Measurements from ENCODE around the gene ZNF678.
"Not testable (repeated sequence)": the region's sequence is repeated elsewhere in the genome, so short reads cannot be mapped to it uniquely, and the experiment has no call there.

ZNF678 gene

GRCh38 chr1:227589777-227590176, 26.4 kb downstream of the ZNF678 start:
- intact Hi-C loops (cut with micrococcal nuclease); H3K4me3 Mint-ChIP-seq; H3K27me3 Mint-ChIP-seq; H3K4me1 Mint-ChIP-seq (ENCODE audit: low read depth); H3K27ac Mint-ChIP-seq: not testable (repeated sequence)
- H3K9me3 Mint-ChIP-seq = peaks cover 86% of the 10 kb centered on the region
- H3K36me3 Mint-ChIP-seq (ENCODE audit: low read depth) = peaks cover 54% of the 10 kb centered on the region

- H3K27ac Mint-ChIP-seq; H3K4me1 Mint-ChIP-seq (ENCODE audit: low read depth); intact Hi-C loops (cut with micrococcal nuclease); H3K27me3 Mint-ChIP-seq; H3K4me3 Mint-ChIP-seq: not testable (repeated sequence)
- Mint-ChIP-seq H3K9me3 (peaks cover 83% of the 10 kb centered on the region), H3K36me3 (ENCODE audit: low read depth) (peaks cover 63% of the 10 kb centered on the region)
Measured at GRCh38 chr1:227596222-227596621, 32.9 kb downstream of the ZNF678 start.

GRCh38 chr1:227603327-227603726, 40.0 kb downstream of the ZNF678 start:
- H3K4me3 Mint-ChIP-seq = no peak overlapping the region
- H3K9me3 Mint-ChIP-seq = peaks cover 63% of the 10 kb centered on the region
- H3K36me3 Mint-ChIP-seq (ENCODE audit: low read depth) = peaks cover 37% of the 10 kb centered on the region
- intact Hi-C loops (cut with micrococcal nuclease) = no loop called here
- no peaks in the 10 kb centered on the region for H3K4me1 Mint-ChIP-seq (ENCODE audit: low read depth)
- H3K27ac Mint-ChIP-seq = no peak overlapping the region
- H3K27me3 Mint-ChIP-seq = no peaks in the 10 kb centered on the region

GRCh38 chr1:227604446-227604845, 41.1 kb downstream of the ZNF678 start:
- Mint-ChIP-seq H3K9me3 (peaks cover 59% of the 10 kb centered on the region), H3K4me3 (no peak overlapping the region), H3K36me3 (ENCODE audit: low read depth) (peaks cover 29% of the 10 kb centered on the region), H3K27ac (no peak overlapping the region), H3K4me1 (ENCODE audit: low read depth) (no peaks in the 10 kb centered on the region), H3K27me3 (no peaks in the 10 kb centered on the region)
- intact Hi-C loops (cut with micrococcal nuclease) = no loop called here

- peaks cover 59% of the 10 kb centered on the region for H3K9me3 Mint-ChIP-seq
- H3K27ac Mint-ChIP-seq; H3K4me1 Mint-ChIP-seq (ENCODE audit: low read depth); H3K27me3 Mint-ChIP-seq; H3K4me3 Mint-ChIP-seq; intact Hi-C loops (cut with micrococcal nuclease): not testable (repeated sequence)
- H3K36me3 Mint-ChIP-seq (ENCODE audit: low read depth) = peaks cover 36% of the 10 kb centered on the region
Measured at GRCh38 chr1:227606271-227606670, 42.9 kb downstream of the ZNF678 start.

GRCh38 chr1:227607336-227607898, 44.1 kb downstream of the ZNF678 start:
- Mint-ChIP-seq H3K9me3 (peaks cover 66% of the 10 kb centered on the region), H3K4me1 (ENCODE audit: low read depth) (no peaks in the 10 kb centered on the region), H3K4me3 (no peak overlapping the region), H3K36me3 (ENCODE audit: low read depth) (peaks cover 48% of the 10 kb centered on the region), H3K27ac (no peak overlapping the region), H3K27me3 (no peaks in the 10 kb centered on the region)
- intact Hi-C loops (cut with micrococcal nuclease) = no loop called here

GRCh38 chr1:227612658-227613057, 49.3 kb downstream of the ZNF678 start:
- Mint-ChIP-seq H3K4me3 (no peak overlapping the region), H3K27ac (no peak overlapping the region), H3K9me3 (peaks cover 80% of the 10 kb centered on the region), H3K27me3 (no peaks in the 10 kb centered on the region), H3K4me1 (ENCODE audit: low read depth) (no peaks in the 10 kb centered on the region), H3K36me3 (ENCODE audit: low read depth) (peaks cover 66% of the 10 kb centered on the region)
- intact Hi-C loops (cut with micrococcal nuclease) = no loop called here

- no peaks in the 10 kb centered on the region for H3K27me3 Mint-ChIP-seq
- H3K4me3 Mint-ChIP-seq = no peak overlapping the region
- no peaks in the 10 kb centered on the region for H3K4me1 Mint-ChIP-seq (ENCODE audit: low read depth)
- peaks cover 73% of the 10 kb centered on the region for H3K36me3 Mint-ChIP-seq (ENCODE audit: low read depth)
- no peak overlapping the region for H3K27ac Mint-ChIP-seq
- intact Hi-C loops (cut with micrococcal nuclease) = no loop called here
- H3K9me3 Mint-ChIP-seq = peaks cover 89% of the 10 kb centered on the region
Measured at GRCh38 chr1:227613526-227613925, 50.2 kb downstream of the ZNF678 start.

- no peak overlapping the region for H3K27ac Mint-ChIP-seq
- H3K4me1 Mint-ChIP-seq (ENCODE audit: low read depth) = no peaks in the 10 kb centered on the region
- peaks cover 91% of the 10 kb centered on the region for H3K9me3 Mint-ChIP-seq
- H3K4me3 Mint-ChIP-seq = no peak overlapping the region
- peaks cover 36% of the 10 kb centered on the region for H3K36me3 Mint-ChIP-seq (ENCODE audit: low read depth)
- no peaks in the 10 kb centered on the region for H3K27me3 Mint-ChIP-seq
- intact Hi-C loops (cut with micrococcal nuclease) = no loop called here
Measured at GRCh38 chr1:227621211-227621610, 57.9 kb downstream of the ZNF678 start.

- Mint-ChIP-seq H3K36me3 (ENCODE audit: low read depth) (peaks cover 43% of the 10 kb centered on the region), H3K4me1 (ENCODE audit: low read depth) (no peaks in the 10 kb centered on the region), H3K27me3 (no peaks in the 10 kb centered on the region), H3K27ac (no peak overlapping the region), H3K9me3 (peaks cover 95% of the 10 kb centered on the region), H3K4me3 (no peak overlapping the region)
- intact Hi-C loops (cut with micrococcal nuclease) = no loop called here
Measured at GRCh38 chr1:227622739-227623475, 59.6 kb downstream of the ZNF678 start.

GRCh38 chr1:227632325-227632724, 69.0 kb downstream of the ZNF678 start:
- Mint-ChIP-seq H3K27ac (no peak overlapping the region), H3K27me3 (no peaks in the 10 kb centered on the region), H3K9me3 (peaks cover 63% of the 10 kb centered on the region), H3K4me1 (ENCODE audit: low read depth) (no peaks in the 10 kb centered on the region), H3K4me3 (no peak overlapping the region), H3K36me3 (ENCODE audit: low read depth) (peaks cover 52% of the 10 kb centered on the region)
- intact Hi-C loops (cut with micrococcal nuclease) = no loop called here

GRCh38 chr1:227635596-227635995, 72.2 kb downstream of the ZNF678 start:
- Mint-ChIP-seq H3K27ac (no peak overlapping the region), H3K9me3 (peaks cover 30% of the 10 kb centered on the region), H3K36me3 (ENCODE audit: low read depth) (peaks cover 44% of the 10 kb centered on the region), H3K27me3 (no peaks in the 10 kb centered on the region), H3K4me3 (no peak overlapping the region), H3K4me1 (ENCODE audit: low read depth) (no peaks in the 10 kb centered on the region)
- intact Hi-C loops (cut with micrococcal nuclease) = no loop called here

GRCh38 chr1:227654431-227654830, 91.1 kb downstream of the ZNF678 start:
- peaks cover 69% of the 10 kb centered on the region for H3K9me3 Mint-ChIP-seq
- intact Hi-C loops (cut with micrococcal nuclease) = no loop called here
- no peak overlapping the region for H3K4me3 Mint-ChIP-seq
- no peaks in the 10 kb centered on the region for H3K27me3 Mint-ChIP-seq
- peaks cover 56% of the 10 kb centered on the region for H3K36me3 Mint-ChIP-seq (ENCODE audit: low read depth)
- H3K27ac Mint-ChIP-seq = no peak overlapping the region
- no peaks in the 10 kb centered on the region for H3K4me1 Mint-ChIP-seq (ENCODE audit: low read depth)

- Mint-ChIP-seq H3K36me3 (ENCODE audit: low read depth) (peaks cover 55% of the 10 kb centered on the region), H3K4me3 (no peak overlapping the region), H3K4me1 (ENCODE audit: low read depth) (no peaks in the 10 kb centered on the region), H3K9me3 (peaks cover 69% of the 10 kb centered on the region), H3K27ac (no peak overlapping the region), H3K27me3 (no peaks in the 10 kb centered on the region)
- intact Hi-C loops (cut with micrococcal nuclease) = no loop called here
Measured at GRCh38 chr1:227654858-227655752, 91.7 kb downstream of the ZNF678 start.
